UCSD-AML1 (cell line): Measurements from ENCODE around the gene LSM10.

Source experiments
- DNase-seq: peaks from one replicate; lab custom pipeline; 2025; ENCODE audit not compliant: unreplicated experiment; lab: John Stamatoyannopoulos, UW

The LSM10 gene

DNA sequence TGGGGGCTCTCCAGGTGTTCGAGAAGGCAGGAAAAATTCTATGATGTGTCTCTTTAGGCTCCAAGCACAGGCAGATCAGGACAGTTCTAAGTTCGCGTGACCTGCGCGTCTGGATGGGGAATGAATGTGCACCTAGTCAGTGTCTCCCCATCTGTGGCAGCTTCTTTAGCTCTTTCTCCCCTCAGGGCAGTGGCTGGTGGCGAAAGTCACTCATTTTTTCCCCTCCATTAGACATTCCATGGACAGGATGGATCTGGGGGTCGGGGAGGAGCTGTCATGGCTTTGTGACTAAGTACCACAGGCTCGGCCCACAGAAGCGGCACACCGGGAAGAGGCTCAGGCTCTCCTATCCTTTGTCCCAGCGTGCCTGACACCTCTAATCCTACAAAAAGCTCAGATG is 43.2 kb downstream of the LSM10 start:
- no peak for DNase-seq

DNA sequence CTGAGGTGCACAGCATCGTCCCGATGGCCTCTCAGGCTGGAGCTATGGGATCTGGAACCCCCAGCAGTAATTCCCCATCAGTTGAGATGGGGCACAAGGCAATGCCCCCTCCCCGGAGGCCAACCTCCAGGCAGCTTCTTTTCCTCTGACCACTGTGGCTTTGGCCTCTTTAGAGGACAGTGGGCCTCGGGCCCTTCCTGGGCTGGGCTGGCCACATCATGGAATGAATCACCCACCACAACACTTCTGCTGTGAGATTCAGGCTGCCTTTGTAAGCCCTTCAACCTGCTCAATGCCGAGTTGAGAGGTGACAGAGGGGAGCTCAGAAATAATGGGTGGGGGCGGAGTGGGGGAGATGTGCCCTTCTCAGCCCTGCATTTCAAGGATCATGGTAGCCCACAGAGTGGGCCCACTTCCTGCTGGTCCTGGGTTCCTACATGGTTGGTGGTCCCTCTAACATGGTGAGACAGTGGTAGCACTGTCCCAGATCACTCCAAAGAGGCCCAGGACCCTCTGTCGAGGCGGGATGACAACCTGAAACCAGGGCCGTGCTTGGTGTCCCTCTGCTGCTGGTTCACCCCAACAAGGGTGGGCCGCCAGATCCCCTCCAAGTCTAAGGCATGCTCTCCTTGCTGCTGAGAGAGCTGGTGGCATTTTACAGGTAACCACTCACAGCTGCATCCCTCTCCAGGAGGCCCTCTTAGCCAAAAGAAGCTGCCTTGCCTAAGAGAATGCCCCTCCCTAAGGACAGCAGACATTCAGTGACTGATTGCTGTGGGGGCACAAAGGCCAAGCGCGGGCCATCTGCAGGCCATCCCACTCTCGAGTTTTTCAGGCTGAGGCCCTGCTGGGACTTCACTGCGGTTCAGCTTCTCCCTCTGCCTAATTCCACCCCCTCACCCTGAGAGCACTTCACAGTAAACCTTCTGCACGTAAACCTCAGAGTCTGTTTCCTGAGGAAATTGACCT is 44.5 kb downstream of the LSM10 start:
- DNase-seq = no peak

DNA sequence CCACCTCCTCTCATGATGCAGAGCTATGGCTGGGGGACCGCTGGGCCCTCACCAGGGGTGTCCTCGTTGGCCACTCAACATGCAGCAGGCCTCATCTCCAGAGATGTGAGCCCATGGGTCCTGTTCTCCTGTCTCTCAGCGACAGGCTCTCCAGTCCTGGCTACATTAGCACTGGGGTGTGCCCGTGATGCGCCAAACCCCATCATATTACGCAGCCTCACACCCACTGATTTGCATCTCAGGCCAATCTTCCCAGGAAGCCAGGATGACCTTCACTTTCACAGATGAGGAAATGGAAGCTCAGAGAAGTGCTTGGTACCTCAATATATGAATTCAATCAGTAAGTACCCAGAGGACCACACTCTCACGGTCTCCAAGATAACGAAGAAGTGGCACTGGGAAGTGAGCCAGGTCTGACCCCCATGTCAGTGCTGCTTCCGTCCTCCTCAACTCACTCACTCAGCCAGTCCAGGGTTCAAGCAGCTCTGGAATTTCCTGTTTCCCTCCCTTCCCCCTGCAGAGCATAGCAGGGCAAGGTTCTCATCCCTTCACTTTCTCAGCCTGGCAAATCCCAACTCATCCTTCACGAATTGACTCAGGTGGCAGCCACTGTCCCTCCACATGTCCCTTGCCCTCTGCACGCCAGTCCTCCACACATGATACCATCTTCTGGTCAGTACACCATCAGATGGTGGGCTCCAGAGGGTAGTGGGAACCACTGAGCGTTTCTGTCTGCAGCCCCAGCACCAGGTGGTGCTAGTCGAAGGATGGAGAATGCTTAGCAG is 45.4 kb downstream of the LSM10 start:
- DNase-seq = no peak

DNA sequence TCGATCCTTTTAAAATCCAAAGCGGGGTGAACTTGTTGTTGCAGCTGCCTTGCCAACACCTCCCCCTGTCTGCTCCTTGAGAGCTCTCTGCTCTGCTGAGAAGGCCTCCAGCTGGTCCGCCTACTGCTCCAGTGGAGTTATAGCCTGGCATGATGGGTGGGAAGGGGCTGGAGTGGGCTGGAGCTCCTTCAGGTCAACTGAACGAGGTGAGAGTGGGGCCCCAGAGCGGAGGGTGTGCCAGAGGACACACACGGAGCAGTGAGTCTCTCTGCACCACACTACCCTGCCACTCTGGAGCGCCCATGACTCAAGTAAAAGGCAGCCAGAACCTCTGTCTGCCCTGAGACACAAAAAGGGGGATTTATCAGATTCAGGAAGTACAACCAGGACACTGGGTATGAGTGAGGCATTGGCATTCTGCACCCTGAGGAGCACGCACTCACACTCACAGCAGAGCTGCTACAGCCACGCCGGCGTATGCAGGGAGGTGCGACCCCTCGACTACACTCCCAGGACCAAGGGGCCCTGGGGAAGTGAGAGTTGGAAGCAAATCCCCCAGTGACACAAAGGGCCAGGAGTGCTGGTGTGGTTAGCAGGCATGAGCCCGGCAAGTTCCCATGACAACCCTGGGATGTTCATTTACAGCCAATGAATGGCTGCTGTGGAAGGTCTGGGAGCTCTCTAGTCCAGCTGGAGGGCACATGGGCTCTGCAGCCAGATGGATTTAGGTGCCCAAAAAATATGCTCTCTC is 46.3 kb downstream of the LSM10 start:
- no peak for DNase-seq

DNA sequence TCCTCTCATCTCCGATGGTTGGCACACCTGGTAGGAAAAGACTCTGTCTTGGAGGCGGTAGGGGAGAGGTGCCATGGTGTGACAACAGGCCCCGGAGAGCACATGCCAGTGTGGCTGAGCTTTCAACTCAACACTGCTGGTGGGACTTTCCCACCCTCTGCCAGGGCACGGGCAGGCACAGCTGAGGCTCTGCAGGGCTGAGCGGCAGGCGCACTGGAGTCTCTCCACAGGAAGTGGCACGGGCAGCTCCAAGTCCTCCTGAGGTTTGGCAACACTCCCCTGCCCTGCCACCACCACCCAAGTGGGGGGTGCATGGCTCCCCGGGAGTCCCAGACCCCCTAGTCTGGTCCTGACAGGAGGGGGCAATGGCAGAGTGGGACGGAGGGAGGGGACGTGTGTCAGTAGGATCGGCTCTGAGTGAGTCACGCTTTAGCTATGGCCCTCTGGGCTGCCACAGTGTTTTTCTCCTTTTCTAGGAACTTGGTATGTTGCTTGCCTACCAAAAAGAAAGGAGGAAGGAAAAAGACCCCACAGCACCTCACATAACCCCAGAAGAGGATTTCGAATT is 47.0 kb downstream of the LSM10 start:
- peak; percentile 39 for DNase-seq

DNA sequence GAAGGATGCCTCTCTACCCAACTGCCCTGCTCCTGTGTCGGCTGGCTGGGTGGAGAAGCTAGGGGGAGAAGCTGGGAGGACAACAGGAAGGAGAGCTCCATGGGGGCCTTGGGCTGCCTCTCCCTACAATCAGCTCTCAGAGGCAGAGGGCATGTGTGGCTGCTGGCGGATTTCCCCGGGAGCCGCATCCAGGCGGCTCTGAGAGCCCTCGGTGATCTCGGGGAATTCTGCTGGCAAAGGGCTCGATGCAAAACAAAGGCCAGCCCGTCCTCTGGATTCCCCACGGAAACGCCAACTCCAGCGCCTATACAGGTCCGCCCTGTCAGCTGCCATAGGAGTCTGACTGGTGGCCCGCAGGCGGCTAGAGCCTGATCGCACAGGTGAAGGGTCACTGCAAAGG is 47.9 kb downstream of the LSM10 start:
- no peak for DNase-seq

DNA sequence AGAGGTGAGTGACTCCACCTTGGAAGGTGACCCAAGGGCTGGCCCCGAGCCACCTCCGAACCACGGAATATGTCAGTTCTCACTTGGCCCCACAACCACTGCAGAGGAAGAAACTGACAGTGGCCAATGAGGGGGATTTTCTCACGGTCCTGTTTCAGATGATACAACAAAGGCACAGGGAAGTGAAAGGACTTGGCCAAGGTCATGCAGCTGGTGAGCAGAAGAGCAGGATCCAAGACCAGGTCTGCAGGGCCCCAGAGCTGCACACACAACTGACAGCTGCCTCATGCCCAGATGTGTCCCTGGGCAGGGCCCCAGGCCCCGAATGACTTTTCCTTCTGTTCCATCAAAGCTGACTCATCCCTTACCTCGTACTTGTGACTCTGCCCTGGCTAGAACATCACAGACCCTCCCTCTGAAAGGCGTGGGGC is 48.5 kb downstream of the LSM10 start:
- no peak for DNase-seq

DNA sequence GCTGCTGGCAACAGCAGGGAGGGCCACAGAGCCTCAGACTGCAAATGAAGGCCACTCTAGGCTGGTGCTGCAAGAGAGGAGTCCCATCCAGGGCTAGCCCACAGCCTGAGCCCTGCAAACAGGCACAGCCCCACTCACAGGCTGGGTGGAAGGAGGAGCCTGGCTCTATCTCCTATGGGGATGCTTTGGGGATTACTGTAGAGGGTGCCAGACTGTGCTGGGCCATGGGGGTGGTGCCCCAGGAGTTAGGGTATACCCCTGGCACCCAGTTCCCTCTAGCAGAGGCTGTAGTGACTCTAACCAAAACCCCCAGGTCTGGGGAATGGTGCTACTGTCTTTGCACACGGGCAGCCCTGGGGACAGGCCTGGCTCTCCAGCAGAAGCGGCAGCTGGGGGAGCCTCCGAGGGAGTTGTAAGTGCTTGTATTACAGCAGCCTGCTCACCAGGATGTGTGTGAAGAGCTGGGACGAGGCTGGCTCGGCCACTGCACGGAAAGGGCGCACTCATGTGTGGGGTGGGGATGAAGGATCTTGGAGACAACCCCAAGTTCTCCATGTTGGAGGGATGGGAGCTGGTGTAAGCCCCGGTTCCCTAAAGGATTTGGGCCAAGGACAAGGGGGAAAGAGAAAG is 50.9 kb downstream of the LSM10 start:
- no peak for DNase-seq

DNA sequence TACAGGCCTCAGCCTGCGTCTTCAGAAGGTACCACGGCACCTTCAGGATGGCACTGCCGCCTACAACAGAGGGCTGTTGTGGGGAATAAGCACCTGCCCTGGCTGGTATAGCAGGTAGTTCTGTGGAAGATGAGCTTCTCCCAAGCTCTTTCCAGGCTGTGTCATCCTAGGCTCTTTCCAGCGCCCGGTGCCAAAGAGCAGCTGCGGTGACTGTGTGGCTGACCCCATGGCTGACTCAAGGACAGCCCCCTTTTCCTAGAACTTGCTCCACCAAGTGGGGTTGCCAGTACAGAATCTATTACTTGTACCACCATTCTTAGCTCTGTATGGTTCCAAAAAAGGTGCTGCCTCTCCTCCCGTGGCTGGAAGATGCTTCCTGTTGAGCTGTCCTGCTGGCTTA is 52.4 kb downstream of the LSM10 start:
- no peak for DNase-seq

DNA sequence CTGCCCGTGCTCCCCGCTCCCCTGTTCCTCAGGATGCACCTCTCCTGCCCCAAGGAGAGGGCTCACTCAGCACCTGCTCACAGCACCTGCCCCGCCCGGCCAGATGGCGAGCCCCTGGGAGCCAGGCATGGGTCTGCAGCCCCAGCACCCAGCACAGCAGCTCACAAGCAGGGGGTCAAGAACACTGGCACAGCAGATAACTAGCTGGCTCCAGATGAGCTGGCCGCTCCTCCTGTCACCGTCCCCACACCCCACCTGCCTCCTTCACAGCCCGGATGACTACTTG is 53.4 kb downstream of the LSM10 start:
- no peak for DNase-seq

DNA sequence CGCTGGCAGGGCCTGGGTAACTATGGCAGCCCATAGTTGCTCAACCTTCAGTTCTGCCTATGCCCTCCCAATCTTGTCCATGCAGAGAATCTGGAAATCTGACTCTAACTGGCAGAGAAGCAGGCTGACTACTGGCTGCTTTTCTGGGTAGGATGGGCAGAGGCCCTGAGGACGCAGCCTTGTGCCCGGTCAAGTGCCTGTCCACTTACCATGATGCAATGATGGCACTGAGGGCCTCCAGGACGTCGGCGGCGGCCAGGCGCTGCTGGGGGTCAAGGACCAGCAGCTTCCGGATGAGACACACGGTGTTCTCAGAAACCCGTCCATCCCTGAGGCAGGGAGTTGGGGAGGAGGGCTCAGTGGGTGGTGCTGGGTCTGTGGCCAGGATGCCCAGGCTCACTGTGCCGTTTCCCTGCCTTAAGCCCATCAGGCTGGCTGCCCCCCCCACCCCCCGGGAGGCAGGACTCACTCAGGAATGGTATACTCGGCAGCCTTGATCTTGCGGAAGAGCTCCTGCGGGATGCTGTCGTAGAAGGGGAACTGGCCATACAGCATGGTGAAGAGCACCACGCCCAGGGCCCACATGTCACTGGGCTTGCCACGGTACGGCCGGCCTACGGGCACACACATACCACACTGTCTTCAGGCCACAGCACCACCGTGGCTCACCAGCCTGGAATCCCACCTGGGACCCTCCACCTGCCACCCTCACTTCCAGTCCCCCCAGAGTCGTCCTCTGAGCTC is 53.9 kb downstream of the LSM10 start:
- no peak for DNase-seq
